Activated T-cell treated with anti-CD3 and anti-CD28 coated beads for 24 hours (primary cell): ENCODE results near the gene SMOC2.

Experiments
- DNase-seq: peaks from one replicate; pipeline ENCODE4 v3.0.0-alpha.2; 2020; ENCODE audit warnings: low read depth

Gene SMOC2

GRCh38 chr6:168493976-168494375 is 53.0 kb downstream of the SMOC2 start:
- DNase-seq = no peak

- DNase-seq = no peak
Measured at GRCh38 chr6:168494726-168495125, 53.7 kb downstream of the SMOC2 start.

GRCh38 chr6:168495133-168495532 is 54.1 kb downstream of the SMOC2 start:
- no peak for DNase-seq

- no peak for DNase-seq
Measured at GRCh38 chr6:168495636-168496035, 54.7 kb downstream of the SMOC2 start.

- no peak for DNase-seq
Measured at GRCh38 chr6:168496139-168496996, 55.4 kb downstream of the SMOC2 start.

- no peak for DNase-seq
Measured at GRCh38 chr6:168496997-168497331, 56.0 kb downstream of the SMOC2 start.

- no peak for DNase-seq
Measured at GRCh38 chr6:168497381-168497780, 56.4 kb downstream of the SMOC2 start.

- no peak for DNase-seq
Measured at GRCh38 chr6:168498161-168498843, 57.3 kb downstream of the SMOC2 start.

GRCh38 chr6:168499045-168499650 is 58.2 kb downstream of the SMOC2 start:
- DNase-seq = no peak

GRCh38 chr6:168500519-168500918 is 59.5 kb downstream of the SMOC2 start:
- no peak for DNase-seq

GRCh38 chr6:168501561-168501960 is 60.6 kb downstream of the SMOC2 start:
- no peak for DNase-seq

GRCh38 chr6:168504366-168504765 is 63.4 kb downstream of the SMOC2 start:
- no peak for DNase-seq

GRCh38 chr6:168506460-168506859 is 65.5 kb downstream of the SMOC2 start:
- DNase-seq = no peak

- no peak for DNase-seq
Measured at GRCh38 chr6:168507297-168507696, 66.3 kb downstream of the SMOC2 start.

GRCh38 chr6:168507730-168508129 is 66.7 kb downstream of the SMOC2 start:
- no peak for DNase-seq

GRCh38 chr6:168508903-168509302 is 67.9 kb downstream of the SMOC2 start:
- no peak for DNase-seq

GRCh38 chr6:168513766-168514165 is 72.8 kb downstream of the SMOC2 start:
- no peak for DNase-seq

GRCh38 chr6:168514216-168514615 is 73.2 kb downstream of the SMOC2 start:
- no peak for DNase-seq

GRCh38 chr6:168515376-168515775 is 74.4 kb downstream of the SMOC2 start:
- no peak for DNase-seq

- DNase-seq = no peak
Measured at GRCh38 chr6:168516944-168517741, 76.2 kb downstream of the SMOC2 start.

GRCh38 chr6:168517742-168518347 is 76.9 kb downstream of the SMOC2 start:
- no peak for DNase-seq

- no peak for DNase-seq
Measured at GRCh38 chr6:168518348-168518745, 77.4 kb downstream of the SMOC2 start.
